Measurements from ENCODE around the gene SORBS1.

The SORBS1 gene

GRCh38 chr10:95321554-95322301, 239.4 kb downstream of the SORBS1 start:
- Histone ChIP-seq H3K4me1 (ENCODE audit: control insufficient read depth in 1 of 2, insufficient read depth in 2 of 2, low read length in 2 of 2) (peaks cover 0 to 5% of the 10 kb centered on the region in 2 experiments), H3K4me3 (ENCODE audit: low read depth, low read length) (no peak overlapping the region), H3K4me2 (ENCODE audit: low read length) (no peak overlapping the region), H3K18ac (ENCODE audit: low read length) (no peak overlapping the region), H3K14ac (ENCODE audit: low read length) (no peak overlapping the region), H3K27me3 (ENCODE audit: insufficient read depth, low read length) (no peaks in the 10 kb centered on the region), H3K27ac (ENCODE audit: low read depth, low read length) (no peak overlapping the region), H2AK5ac (ENCODE audit: low read length) (no peak overlapping the region), H4K8ac (ENCODE audit: low read depth, low read length) (no peak overlapping the region), H3K36me3 (ENCODE audit: control insufficient read depth in 1 of 2, insufficient read depth in 2 of 2, low read length in 2 of 2) (no peaks in the 10 kb centered on the region), H3K79me1 (ENCODE audit: low read length) (peaks cover 3% of the 10 kb centered on the region), H2AFZ (ENCODE audit: insufficient read depth, low read length, poor library complexity) (no peak overlapping the region), H2BK5ac (ENCODE audit: low read depth, low read length, poor library complexity) (no peak overlapping the region), H2BK120ac (ENCODE audit: insufficient read depth, low read length, poor library complexity) (no peak overlapping the region), H3K9me3 (ENCODE audit: insufficient read depth, low read depth, low read length) (no peaks in the 10 kb centered on the region), H3K23ac (ENCODE audit: low read length) (no peak overlapping the region), H3K4ac (ENCODE audit: low read depth, low read length) (no peak overlapping the region), H4K91ac (ENCODE audit: low read depth, low read length) (no peak overlapping the region), H2BK12ac (ENCODE audit: low read length) (no peak overlapping the region), H3K9ac (ENCODE audit: low read length) (no peak overlapping the region), H3K79me2 (ENCODE audit: control insufficient read depth, insufficient read depth, low read length, poor library complexity) (no peaks in the 10 kb centered on the region), H4K12ac (ENCODE audit: low read depth, low read length) (no peak overlapping the region)
- DNase-seq: no peak
- WGBS (ENCODE audit: extremely low coverage, insufficient coverage, insufficient read length): no CpG with 5 or more reads among the region's 10 CpGs

- Histone ChIP-seq H3K4ac (ENCODE audit: low read depth, low read length) (no peak overlapping the region), H3K27me3 (ENCODE audit: insufficient read depth, low read length) (no peaks in the 10 kb centered on the region), H3K79me1 (ENCODE audit: low read length) (peaks cover 3% of the 10 kb centered on the region), H2BK120ac (ENCODE audit: insufficient read depth, low read length, poor library complexity) (no peak overlapping the region), H2BK12ac (ENCODE audit: low read length) (no peak overlapping the region), H2AK5ac (ENCODE audit: low read length) (no peak overlapping the region), H3K14ac (ENCODE audit: low read length) (no peak overlapping the region), H3K27ac (ENCODE audit: low read depth, low read length) (no peak overlapping the region), H2AFZ (ENCODE audit: insufficient read depth, low read length, poor library complexity) (no peak overlapping the region), H4K91ac (ENCODE audit: low read depth, low read length) (no peak overlapping the region), H3K4me3 (ENCODE audit: low read depth, low read length) (no peak overlapping the region), H3K18ac (ENCODE audit: low read length) (no peak overlapping the region), H4K12ac (ENCODE audit: low read depth, low read length) (no peak overlapping the region), H3K9me3 (ENCODE audit: insufficient read depth, low read depth, low read length) (no peaks in the 10 kb centered on the region), H3K4me1 (ENCODE audit: control insufficient read depth in 1 of 2, insufficient read depth in 2 of 2, low read length in 2 of 2) (peaks cover 3 to 9% of the 10 kb centered on the region in 2 experiments), H3K36me3 (ENCODE audit: control insufficient read depth in 1 of 2, insufficient read depth in 2 of 2, low read length in 2 of 2) (no peaks in the 10 kb centered on the region), H3K79me2 (ENCODE audit: control insufficient read depth, insufficient read depth, low read length, poor library complexity) (no peaks in the 10 kb centered on the region), H4K8ac (ENCODE audit: low read depth, low read length) (no peak overlapping the region), H3K4me2 (ENCODE audit: low read length) (no peak overlapping the region), H3K23ac (ENCODE audit: low read length) (no peak overlapping the region), H3K9ac (ENCODE audit: low read length) (no peak overlapping the region), H2BK5ac (ENCODE audit: low read depth, low read length, poor library complexity) (no peak overlapping the region)
- DNase-seq: no peak
These were observed 241.9 kb downstream of the SORBS1 start for GRCh38 chr10:95319239-95319638.

- H2BK120ac ChIP-seq (ENCODE audit: insufficient read depth, low read length, poor library complexity): no peak overlapping the region
- WGBS (ENCODE audit: extremely low coverage, insufficient coverage, insufficient read length): no CpG with 5 or more reads among the region's 2 CpGs
- no peak overlapping the region for H3K4ac ChIP-seq (ENCODE audit: low read depth, low read length)
- no peak overlapping the region for H2BK5ac ChIP-seq (ENCODE audit: low read depth, low read length, poor library complexity)
- no peak overlapping the region for H3K23ac ChIP-seq (ENCODE audit: low read length)
- H3K14ac ChIP-seq (ENCODE audit: low read length): no peak overlapping the region
- no peak overlapping the region for H3K4me3 ChIP-seq (ENCODE audit: low read depth, low read length)
- H4K8ac ChIP-seq (ENCODE audit: low read depth, low read length): no peak overlapping the region
- no peak overlapping the region for H2AFZ ChIP-seq (ENCODE audit: insufficient read depth, low read length, poor library complexity)
- H3K36me3 ChIP-seq (ENCODE audit: control insufficient read depth in 1 of 2, insufficient read depth in 2 of 2, low read length in 2 of 2): no peaks in the 10 kb centered on the region
- H3K27ac ChIP-seq (ENCODE audit: low read depth, low read length): no peak overlapping the region
- H2AK5ac ChIP-seq (ENCODE audit: low read length): no peak overlapping the region
- H3K79me2 ChIP-seq (ENCODE audit: control insufficient read depth, insufficient read depth, low read length, poor library complexity): no peaks in the 10 kb centered on the region
- no peak overlapping the region for H4K91ac ChIP-seq (ENCODE audit: low read depth, low read length)
- H4K12ac ChIP-seq (ENCODE audit: low read depth, low read length): no peak overlapping the region
- no peak overlapping the region for H2BK12ac ChIP-seq (ENCODE audit: low read length)
- H3K9ac ChIP-seq (ENCODE audit: low read length): no peak overlapping the region
- no peaks in the 10 kb centered on the region for H3K9me3 ChIP-seq (ENCODE audit: insufficient read depth, low read depth, low read length)
- peaks cover 9 to 20% of the 10 kb centered on the region in 2 experiments for H3K4me1 ChIP-seq (ENCODE audit: control insufficient read depth in 1 of 2, insufficient read depth in 2 of 2, low read length in 2 of 2)
- H3K18ac ChIP-seq (ENCODE audit: low read length): no peak overlapping the region
- no peak for DNase-seq
- H3K4me2 ChIP-seq (ENCODE audit: low read length): no peak overlapping the region
- peaks cover 3% of the 10 kb centered on the region for H3K79me1 ChIP-seq (ENCODE audit: low read length)
- H3K27me3 ChIP-seq (ENCODE audit: insufficient read depth, low read length): no peaks in the 10 kb centered on the region
These were observed 245.7 kb downstream of the SORBS1 start for GRCh38 chr10:95315509-95315908.

GRCh38 chr10:95314192-95314918, 246.8 kb downstream of the SORBS1 start:
- no peak overlapping the region for H3K23ac ChIP-seq (ENCODE audit: low read length)
- no peaks in the 10 kb centered on the region for H3K27me3 ChIP-seq (ENCODE audit: insufficient read depth, low read length)
- no peak overlapping the region for H3K4me2 ChIP-seq (ENCODE audit: low read length)
- no peaks in the 10 kb centered on the region for H3K36me3 ChIP-seq (ENCODE audit: control insufficient read depth in 1 of 2, insufficient read depth in 2 of 2, low read length in 2 of 2)
- peak overlapping the region; percentile 30 for H3K14ac ChIP-seq (ENCODE audit: low read length)
- H3K18ac ChIP-seq (ENCODE audit: low read length): peak overlapping the region; percentile 26
- no peak overlapping the region for H3K4me3 ChIP-seq (ENCODE audit: low read depth, low read length)
- no peaks in the 10 kb centered on the region for H3K79me2 ChIP-seq (ENCODE audit: control insufficient read depth, insufficient read depth, low read length, poor library complexity)
- no peak overlapping the region for H3K4ac ChIP-seq (ENCODE audit: low read depth, low read length)
- H3K9ac ChIP-seq (ENCODE audit: low read length): no peak overlapping the region
- H2AK5ac ChIP-seq (ENCODE audit: low read length): no peak overlapping the region
- no peak overlapping the region for H2AFZ ChIP-seq (ENCODE audit: insufficient read depth, low read length, poor library complexity)
- H2BK5ac ChIP-seq (ENCODE audit: low read depth, low read length, poor library complexity): no peak overlapping the region
- no peaks in the 10 kb centered on the region for H3K9me3 ChIP-seq (ENCODE audit: insufficient read depth, low read depth, low read length)
- no CpG with 5 or more reads among the region's 4 CpGs for WGBS (ENCODE audit: extremely low coverage, insufficient coverage, insufficient read length)
- no peak overlapping the region for H3K27ac ChIP-seq (ENCODE audit: low read depth, low read length)
- no peak for DNase-seq
- peaks cover 9 to 15% of the 10 kb centered on the region in 2 experiments for H3K4me1 ChIP-seq (ENCODE audit: control insufficient read depth in 1 of 2, insufficient read depth in 2 of 2, low read length in 2 of 2)
- H4K12ac ChIP-seq (ENCODE audit: low read depth, low read length): no peak overlapping the region
- no peak overlapping the region for H2BK120ac ChIP-seq (ENCODE audit: insufficient read depth, low read length, poor library complexity)
- no peaks in the 10 kb centered on the region for H3K79me1 ChIP-seq (ENCODE audit: low read length)
- H4K8ac ChIP-seq (ENCODE audit: low read depth, low read length): peak overlapping the region; percentile 22
- H2BK12ac ChIP-seq (ENCODE audit: low read length): peak overlapping the region; percentile 56
- no peak overlapping the region for H4K91ac ChIP-seq (ENCODE audit: low read depth, low read length)

Data from trophoblast cell (in vitro differentiated cells and primary cell).